ENCODE data around the gene ADGRL3.
"Not testable (repeated sequence)": the region's sequence is repeated elsewhere in the genome, so short reads cannot be mapped to it uniquely, and the experiment has no call there.

Gene ADGRL3

DNA sequence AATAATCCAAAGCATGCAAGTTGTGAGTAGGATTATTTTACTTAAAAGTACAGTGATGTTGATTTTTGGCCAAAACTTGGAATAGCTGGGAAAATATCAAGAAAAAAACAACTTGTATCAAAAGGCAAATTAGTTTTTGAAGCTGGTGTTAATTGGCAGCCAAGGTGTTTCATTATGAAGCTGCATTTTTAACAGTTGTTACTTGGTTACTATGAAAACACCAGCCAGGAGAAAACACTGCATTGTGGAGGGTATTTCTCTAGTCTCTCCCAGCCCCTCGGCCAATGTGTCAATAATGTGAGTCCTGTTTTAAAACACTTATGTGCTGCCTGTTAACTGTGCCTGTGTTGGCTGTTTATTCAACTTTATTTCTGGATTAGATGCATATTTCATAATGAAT is 733.4 kb downstream of the ADGRL3 start:
- DNase-seq = no peak

DNA sequence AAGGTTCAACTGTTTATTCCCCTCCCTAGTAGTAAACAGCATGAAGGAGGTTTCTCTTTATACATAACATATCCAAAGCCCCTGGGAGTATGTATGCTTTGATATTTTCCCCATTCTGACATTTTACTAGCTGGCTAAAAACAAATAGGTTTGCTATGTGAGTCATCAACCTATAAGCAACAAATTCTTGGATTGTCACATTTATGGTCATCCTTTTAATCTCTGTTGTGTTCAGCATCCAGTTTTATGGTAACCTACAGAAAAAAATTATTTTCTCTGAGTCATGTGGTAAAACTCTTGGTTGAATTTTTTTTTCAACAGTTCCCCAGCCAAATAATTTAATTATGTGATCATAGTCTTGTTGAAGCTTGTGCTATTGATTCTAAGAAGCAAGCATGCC is 734.1 kb downstream of the ADGRL3 start:
- DNase-seq = no peak

DNA sequence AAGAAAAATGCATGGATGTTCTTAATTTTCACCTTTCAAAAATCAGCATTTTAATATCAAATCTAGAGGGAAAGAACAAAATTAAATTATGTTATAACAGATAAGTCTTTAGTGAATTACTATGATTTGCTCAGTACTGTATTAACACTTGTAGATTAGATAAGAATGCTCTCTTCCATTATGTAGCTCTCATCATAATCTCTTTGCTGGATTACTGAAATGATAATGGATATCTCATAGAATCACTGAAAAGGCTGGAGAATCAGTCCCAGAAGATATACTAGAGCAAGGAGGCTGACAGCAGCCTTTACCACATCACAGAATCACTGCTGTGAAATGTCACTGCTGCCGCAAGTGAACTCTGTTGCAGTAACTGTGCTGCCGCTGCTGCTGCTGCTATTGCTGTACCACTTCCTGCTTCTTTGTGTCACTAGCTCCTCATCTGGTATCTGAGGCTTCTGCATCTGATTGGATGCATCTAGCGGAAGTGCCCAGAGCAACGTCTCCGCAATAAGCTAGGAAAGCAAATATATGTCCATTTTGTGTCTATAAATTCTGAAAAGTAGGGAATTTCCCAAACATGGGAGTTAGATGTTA is 738.2 kb downstream of the ADGRL3 start:
- DNase-seq = no peak

DNA sequence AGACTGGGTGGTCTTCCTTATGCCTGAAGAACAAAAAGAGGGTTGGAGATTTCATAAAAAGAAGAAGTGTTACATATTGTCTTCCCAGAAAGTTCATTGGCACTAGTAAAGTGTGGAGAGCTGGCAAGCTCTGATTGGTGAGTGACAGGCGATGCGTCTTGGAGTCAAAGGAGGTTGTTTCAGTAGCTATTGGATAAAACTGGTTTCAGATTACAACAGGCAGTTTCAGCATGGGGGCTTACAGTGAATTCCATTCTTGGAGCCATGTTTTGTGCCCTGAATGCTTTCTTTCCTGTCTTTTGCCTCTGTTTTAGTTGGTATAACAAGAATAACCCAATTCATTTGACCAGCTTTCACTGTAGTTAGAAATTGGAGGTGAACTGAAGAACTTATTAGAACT is 750.5 kb downstream of the ADGRL3 start:
- no peak for DNase-seq

DNA sequence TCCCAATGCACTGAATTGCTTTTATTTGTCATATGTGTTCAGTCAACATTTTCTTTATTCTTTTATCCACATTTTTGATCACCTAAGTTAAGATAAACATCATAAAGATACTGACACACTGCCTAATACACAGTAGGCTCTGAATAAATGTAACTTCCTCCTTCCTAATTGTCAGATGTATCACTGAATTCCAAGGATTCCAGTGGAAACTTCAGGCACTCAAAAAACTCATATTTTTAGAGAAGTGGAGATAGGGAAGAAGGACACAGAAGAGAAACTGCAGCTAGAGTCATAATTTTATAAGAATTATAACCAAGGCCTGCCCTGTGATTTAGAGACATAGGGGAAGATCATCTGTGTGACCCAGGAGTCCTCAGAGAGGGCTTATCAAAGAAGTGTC is 753.3 kb downstream of the ADGRL3 start:
- DNase-seq = no peak

DNA sequence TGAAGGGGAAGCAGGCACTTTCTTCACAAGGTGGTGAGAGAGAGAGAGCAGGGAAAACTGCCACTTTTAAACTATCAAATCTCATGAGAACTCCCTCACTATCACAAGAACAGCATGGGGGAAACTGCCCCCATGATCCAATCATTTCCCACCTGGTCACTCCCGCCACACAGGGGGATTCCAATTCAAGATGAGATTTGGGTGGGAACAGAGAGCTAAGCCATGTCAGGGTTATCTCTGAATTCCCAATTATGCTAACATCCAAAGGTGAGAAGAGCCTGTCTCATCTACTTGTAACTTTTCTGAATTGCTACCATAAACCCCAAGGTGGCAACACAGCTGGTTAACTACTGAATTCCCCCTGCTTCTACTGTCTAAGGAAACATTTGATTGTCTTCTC is 758.5 kb downstream of the ADGRL3 start:
- no peak for DNase-seq

DNA sequence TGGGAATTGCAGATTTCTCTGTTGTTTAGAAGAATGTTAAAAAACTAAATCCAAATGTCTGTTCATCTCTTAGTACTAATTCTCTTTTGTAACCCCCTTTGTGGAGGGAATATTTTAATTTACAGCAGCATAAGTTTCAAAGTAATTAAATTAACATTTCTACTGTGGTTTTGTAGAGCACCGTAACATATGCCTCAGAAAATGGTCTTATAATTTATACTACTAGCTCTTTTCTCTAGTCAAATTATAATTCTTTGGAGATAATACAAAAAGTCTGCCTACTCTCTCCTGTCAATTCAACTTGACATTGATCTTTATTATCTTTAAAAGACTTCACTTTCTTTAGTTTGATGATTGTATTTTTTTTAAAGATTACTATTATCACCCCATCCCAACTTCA is 759.0 kb downstream of the ADGRL3 start:
- no peak for DNase-seq

DNA sequence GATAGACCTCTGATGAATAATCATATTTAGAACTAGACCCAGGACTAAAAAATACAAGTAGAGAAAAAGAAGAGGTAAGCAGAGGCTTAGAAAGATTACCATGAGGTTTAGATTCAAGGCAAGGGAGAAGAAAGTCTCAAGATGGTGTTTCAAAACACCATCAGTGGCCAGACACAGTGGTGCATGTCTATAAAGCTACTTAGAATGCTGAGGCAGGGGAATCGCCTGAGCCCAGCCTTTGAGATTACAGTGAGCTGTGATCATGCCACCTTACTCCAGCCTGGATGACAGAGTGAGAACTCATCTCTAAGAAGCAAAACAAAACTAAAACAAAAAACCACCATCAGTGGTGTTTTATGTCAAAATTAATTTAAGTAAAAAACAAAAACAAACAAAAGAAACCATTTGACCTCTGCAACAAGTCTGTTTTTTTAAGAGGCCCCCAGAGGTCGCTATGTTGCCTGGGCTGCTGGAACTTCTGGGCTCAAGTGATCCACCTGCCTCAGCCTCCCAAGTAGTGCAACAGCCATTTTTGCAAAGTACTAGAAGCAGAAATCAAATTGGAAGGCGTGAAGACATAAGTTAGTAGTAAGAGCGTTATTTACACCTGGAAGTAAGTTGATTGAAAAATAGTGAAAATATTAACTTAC is 784.3 kb downstream of the ADGRL3 start:
- DNase-seq = no peak

DNA sequence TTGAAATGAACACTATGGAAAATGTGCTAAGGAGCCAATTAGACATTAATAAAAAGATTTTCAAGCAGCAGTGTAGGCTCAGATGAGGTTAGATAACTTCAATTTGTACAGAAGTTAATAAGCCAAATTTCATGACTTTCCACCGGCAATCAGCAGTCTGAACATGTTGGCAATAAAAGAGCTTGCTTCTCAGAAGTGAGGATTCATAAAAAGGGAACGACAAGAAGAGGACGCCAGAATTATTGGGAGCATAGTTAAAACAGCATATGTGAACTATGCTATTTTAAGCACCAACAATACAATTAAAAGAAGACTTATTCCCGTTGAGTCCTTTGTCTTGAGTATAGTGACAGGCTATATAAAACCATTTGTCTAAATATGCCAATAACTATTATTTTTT is 785.3 kb downstream of the ADGRL3 start:
- DNase-seq = no peak

DNA sequence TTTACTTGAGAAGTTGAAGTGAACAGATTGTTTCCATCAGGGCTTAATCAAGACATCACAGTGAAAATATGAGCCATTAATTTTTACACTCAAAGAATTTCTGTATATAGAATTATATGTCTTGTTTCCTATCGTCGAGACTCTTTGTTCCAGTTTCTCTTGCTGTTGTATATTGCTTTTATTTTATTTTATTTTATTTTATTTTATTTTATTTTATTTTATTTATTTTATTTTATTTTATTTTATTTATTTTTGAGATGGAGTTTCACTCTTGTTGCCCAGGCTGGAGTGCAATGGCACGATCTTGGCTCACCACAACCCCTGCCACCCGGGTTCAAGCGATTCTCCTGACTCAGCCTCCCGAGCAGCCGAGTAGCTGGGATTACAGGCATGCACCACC is 786.8 kb downstream of the ADGRL3 start:
- not testable (repeated sequence) for DNase-seq

DNA sequence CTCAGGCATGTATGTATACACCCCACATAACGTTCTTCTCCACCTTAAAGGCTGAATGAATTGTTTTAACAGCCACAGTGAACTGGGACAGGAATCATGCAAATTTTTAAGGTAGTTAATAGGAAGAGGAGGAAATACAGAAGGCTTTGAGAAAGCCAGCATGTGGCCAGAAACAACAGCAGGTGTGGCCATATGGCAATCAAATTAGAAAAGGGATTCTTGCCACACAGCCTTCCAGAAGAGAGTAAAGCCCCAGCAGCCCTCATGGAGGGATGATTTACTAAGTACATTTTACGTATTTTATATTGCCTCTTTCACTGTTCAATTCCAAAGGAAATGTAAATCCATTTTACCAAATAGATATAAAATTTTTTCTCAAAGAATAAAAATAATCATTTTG is 792.2 kb downstream of the ADGRL3 start:
- no peak for DNase-seq

DNA sequence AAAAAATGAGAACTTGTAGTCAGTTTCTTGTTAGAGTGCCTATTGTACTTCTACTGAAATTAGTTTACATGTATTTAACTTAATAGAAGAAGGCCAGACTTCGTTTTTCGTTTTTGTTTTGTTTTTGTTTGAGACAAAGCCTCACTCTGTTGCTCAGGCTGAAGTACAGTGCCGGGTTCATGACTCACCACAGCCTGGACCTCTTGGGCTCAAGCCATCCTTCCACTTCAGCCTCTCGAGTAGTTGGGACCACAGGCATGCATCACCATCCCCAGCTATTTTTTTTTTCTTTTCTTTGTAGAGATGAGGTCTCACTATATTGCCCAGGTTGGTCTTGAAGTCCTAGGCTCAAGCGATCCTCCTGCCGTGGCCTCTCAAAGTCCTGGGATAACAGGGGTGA is 793.9 kb downstream of the ADGRL3 start:
- DNase-seq = no peak

DNA sequence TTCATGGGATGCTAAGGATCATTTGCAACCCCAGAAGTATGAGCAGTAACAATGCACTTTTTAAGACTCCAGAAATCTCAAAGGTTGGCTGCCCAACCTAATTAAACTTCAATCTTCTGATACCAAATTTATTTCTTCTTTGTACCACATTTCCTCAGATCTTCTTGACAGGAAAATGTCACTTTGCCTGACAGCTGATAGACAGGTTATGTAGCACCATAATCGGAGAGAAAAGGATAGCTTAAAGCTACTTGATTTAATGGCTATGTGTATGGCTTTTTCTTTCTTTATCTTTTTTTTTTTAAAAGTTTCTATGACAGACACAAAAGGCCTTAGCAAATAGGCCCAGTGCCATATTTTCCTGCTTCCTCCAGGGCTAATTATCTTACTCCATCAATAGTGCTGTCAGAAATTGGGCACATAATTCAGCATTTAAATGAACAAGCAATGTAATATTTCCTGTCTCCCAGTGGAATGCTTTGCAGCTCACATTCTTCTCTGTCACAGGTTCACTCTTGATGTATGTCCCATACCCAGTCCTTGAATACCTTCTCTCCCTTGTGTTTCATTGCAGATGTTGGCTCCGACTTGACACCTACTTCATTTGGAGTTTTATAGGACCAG is 795.7 kb downstream of the ADGRL3 start:
- DNase-seq = no peak

DNA sequence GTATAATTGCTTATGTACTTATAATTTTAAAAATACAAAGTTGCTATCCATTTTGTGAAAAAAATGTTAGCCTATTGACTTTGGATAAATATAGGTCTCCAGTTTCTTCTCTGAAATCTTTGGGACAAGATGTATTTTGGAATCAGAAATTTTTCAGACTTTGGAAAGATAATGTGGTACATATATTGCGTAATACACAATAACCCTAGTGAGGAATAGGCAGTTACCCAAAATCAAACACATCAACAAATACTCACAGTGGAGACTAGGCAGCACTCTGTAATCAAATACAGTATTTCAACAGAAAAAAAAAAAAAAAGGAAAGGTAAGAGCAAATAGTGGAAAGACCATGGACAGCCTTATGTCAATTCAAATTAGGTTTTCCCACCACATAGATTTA is 796.8 kb downstream of the ADGRL3 start:
- no peak for DNase-seq

DNA sequence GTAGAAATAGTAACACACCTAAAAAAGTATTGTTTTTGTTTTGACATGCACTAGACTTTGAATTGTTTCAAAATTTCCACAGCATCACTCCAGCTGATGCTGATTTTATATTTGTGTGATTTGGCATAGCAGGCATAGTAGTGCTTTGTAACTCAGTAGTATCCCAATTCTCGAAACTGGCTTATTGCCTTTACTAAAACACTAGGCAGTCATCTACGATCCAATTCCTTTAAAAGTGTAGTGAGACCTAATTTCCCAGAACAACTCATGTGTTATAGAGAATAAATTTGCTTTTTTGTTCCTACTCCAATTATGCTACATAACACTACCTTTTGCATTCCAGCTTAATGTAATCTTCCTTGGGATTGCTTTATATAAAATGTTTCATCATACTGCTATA is 797.7 kb downstream of the ADGRL3 start:
- DNase-seq = no peak

DNA sequence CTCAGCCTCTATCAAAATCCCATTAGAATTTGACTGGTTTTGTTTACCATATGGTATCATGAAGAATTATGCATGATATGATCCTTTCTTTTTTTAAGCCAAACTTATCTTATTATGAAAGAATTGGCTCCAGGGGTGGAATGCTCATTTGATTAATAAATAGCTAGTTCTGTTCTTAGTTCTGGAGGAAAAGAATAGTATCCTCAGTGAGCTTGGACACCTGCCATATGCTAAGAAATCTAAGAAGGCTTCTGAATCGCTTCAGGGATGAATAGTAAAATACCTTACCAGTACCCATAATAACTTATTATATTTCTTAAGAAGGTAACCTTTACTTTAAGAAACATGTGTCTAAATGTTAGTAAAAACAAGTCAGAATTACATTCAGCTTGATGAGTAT is 803.6 kb downstream of the ADGRL3 start:
- DNase-seq = no peak

DNA sequence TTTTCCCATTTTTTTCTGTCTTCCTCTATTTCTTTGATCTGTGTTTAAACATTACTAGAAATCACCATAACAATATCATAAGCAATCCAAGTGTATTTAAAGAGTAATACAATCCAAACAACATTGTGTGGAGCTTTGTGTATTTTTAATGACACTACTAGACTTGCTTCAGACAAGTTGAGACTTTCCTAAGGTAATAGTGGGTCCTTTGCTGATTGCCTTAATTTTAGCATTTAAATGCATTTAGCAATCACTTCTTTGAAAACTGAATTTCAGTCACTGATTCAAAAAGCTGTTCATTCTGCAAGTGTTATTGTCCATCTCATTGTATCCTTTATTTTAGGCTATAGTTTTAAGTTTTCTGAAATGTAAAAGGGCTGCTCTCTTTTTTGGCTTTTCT is 804.8 kb downstream of the ADGRL3 start:
- no peak for DNase-seq

DNA sequence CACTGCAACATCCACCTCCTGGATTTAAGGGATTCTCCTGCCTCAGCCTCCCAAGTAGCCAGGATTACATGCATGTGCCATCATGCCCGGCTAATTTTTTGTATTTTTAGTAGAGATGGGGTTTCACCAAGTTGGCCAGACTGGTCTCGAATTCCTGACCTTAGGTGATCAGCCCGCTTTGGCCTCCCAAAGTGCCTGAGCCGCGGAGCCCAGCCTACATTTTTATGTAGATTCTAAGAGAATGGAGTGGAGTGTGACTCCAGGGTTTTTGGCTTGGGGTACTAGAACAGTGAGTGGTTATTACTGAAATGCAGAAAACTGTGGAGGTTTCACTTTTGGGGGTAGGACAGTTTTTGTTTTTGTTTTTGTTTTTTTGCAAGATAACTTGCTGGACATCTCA is 806.0 kb downstream of the ADGRL3 start:
- no peak for DNase-seq

DNA sequence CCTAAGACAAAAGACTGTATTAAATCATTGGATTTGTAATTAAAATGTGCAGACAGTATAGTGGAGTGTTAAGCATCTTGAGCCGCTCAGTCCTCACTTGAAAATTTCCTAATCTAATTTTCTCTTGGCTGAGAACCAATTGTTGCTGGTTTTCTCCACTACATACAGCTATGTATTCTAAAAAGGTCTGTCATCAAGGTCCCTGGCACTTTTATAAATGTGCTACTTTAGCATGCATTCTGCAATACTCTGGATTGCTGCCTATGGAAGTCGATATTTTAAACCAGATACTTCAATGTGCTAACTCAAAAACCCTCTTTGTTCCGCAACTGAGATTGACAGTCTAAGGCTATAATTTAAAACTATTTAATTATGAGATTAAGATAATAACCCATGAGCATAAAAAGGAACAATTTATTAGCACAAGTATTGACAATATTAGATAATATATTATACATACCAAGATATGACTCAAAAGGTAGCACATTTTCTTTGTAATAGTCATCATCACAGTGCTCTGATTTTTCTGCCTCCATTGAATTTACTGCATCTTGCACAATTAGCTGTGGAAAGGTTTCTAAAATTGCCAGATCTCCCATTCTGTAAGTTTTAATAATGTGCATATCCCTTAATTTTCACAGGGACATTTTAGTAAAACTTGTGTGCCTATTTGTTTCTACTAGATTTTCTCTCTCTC is 815.1 kb downstream of the ADGRL3 start:
- no peak for DNase-seq

DNA sequence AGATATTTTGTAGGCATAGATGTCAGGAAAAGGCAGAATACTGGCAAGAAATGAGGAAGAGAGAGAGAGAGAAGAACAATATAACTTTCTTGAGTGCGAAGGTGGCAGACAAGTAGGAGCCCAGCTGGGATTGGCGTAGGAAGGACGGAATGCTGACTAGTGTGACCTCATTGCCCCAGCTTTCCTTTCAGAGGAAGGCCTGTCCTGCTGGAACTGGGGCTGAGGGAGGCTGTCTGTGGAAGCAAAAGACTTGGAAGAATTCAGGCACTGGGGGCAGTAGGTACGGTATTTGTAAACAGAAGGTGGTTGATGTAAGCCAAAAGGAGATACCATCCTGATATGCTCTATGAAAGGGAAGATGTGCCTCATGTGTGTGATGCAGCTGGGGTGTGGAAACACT is 818.4 kb downstream of the ADGRL3 start:
- DNase-seq = no peak

DNA sequence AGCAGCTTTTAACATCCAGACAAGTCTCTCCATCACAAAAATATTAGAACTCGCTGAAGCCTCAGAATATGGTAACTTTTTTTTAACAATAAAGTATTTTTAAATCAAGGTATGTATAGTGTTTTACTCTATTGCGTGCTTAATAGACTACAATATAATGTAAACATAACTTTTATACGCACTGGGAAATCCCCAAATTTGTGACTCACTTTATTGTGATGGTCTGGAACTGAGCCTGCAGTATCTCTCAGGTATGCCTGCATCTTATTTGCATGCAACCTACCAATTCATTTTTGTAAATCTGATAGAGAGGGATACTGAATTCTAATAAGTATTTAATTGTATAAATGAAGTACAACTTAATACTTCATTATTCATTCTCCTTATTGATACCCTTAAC is 823.5 kb downstream of the ADGRL3 start:
- no peak for DNase-seq

DNA sequence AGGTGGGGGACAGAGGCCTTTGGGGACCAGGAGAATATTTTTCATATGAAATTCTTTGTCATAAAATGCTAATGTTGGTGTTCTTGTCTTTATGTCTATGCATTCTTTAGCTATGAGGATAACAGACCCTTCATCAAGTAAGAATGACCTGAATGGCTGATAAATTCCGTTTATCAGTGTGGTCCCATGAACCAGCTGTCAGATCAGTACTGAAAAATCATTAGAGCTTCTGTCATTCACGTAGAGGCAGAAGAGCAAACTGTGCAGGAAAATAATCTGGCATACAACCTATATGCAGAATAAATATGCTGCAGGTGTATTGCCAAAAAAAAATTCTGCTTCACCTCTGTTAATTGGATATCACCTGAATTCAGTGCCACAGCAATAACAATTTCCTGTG is 828.6 kb downstream of the ADGRL3 start:
- DNase-seq = no peak

DNA sequence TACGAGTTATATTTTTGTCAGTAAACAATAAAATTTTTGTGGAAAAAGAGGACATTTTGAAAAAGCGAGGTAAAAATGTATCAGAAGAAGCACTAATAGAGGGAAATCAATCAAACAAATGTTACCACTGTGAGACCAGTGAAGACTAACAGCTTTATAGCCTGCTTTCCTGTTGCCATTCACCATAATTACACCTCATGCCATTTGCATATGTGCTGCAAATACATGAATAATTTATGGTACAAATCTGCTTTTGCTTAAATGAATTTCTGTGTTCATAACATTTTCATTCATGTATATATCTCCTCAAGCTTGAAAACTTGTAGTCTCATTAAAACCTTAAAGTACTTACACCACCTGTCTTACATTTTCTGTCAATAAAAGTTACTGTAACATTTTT is 830.8 kb downstream of the ADGRL3 start:
- DNase-seq = no peak

DNA sequence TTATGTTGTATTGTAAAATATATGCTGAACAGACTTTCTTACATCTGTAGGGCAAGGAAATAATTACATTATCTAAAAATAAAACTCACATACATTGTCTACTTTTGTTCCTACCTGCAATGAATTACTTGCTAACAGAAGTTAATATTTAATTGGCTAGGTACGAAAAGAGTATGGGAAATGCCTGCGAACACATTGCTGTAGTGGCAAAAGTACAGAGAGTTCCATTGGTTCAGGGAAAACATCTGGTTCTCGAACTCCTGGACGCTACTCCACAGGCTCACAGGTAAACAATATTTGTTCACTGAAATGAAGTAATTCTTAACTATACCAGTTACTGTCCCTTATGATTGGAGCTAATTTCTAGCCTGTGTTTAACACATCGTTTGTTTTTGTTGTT is 837.4 kb downstream of the ADGRL3 start:
- DNase-seq = no peak
